SK-N-SH (cell line): Measurements from ENCODE around the gene VANGL2. TPM values are rescaled to one million over a fixed set of nuclear protein-coding genes. Genes with fewer than 3 reads are reported as not detected.
A peak's percentile ranks its signal among the peaks of the same experiment; 100 is the strongest.

Experiments
- CTCF ChIA-PET: fragments of 300-600, 350-600 bp; formaldehyde crosslinking; extraction: SDS; loops from one replicate; lab custom pipeline; 2021; lab: Yijun Ruan, JAX
- POLR2A ChIA-PET: fragments of 350-600 bp; sonication (Branson Sonifier 250); formaldehyde crosslinking; extraction: SDS; loops from one replicate; lab custom pipeline; 2020; ENCODE audit warnings: antibody characterized with exemption, inconsistent platforms; lab: Yijun Ruan, JAX
- DNase-seq: peaks from one replicate; pipeline ENCODE4 v3.0.0; 2012
- H2AFZ ChIP-seq: fragments of 200-600 bp; sonication (generic); 2 replicates; pipeline ENCODE4 v1.8.1; 2016; ENCODE audit warnings: antibody characterized with exemption, mild to moderate bottlenecking, low read depth
- H3F3A ChIP-seq: fragments of 200-600 bp; sonication (generic); replicated peaks from 2 replicates; pipeline ENCODE3; 2016; ENCODE audit warnings: antibody characterized with exemption, mild to moderate bottlenecking; ENCODE audit not compliant: insufficient read depth
- H3K27ac ChIP-seq, 2 experiments: fragments of 200-500 bp in 1 of 2; fragments of 200-600 bp in 1 of 2; sonication (Bioruptor generic) in 1 of 2; sonication (generic), shearing (Covaris generic) in 1 of 2; 2 replicates each; pipeline versions ENCODE4 v1.5.1 to v1.6.1; 2014 to 2016; ENCODE audit warnings: low read depth in 2 of 2, inconsistent platforms in 1 of 2, low read length in 1 of 2, mild to moderate bottlenecking in 1 of 2, mixed read lengths in 1 of 2
- H3K27me3 ChIP-seq: fragments of 200-600 bp; sonication (generic), shearing (Covaris generic); 2 replicates; pipeline ENCODE4 v1.6.1; 2016; ENCODE audit warnings: mixed run types; ENCODE audit not compliant: insufficient read depth
- H3K36me3 ChIP-seq, 2 experiments: fragments of 200-500 bp in 1 of 2; fragments of 200-600 bp in 1 of 2; sonication (Bioruptor generic) in 1 of 2; sonication (generic) in 1 of 2; replicated peaks in 1 of 2; 2 replicates each; pipeline versions ENCODE3 to v1.5.1; 2014 to 2016; ENCODE audit warnings: low read length in 1 of 2, mild to moderate bottlenecking in 1 of 2; ENCODE audit not compliant: insufficient read depth in 2 of 2, control insufficient read depth in 1 of 2
- H3K4me1 ChIP-seq, 2 experiments: fragments of 200-500 bp in 1 of 2; fragments of 200-600 bp in 1 of 2; sonication (Bioruptor generic) in 1 of 2; sonication (generic), shearing (Covaris generic) in 1 of 2; 2 replicates each; pipeline versions ENCODE4 v1.5.1 to v1.6.1; 2014 to 2016; ENCODE audit warnings: low read depth in 1 of 2, low read length in 1 of 2, mixed run types in 1 of 2; ENCODE audit not compliant: insufficient read depth in 2 of 2, control insufficient read depth in 1 of 2
- H3K4me2 ChIP-seq: fragments of 200-600 bp; sonication (generic), shearing (Covaris generic); 2 replicates; pipeline ENCODE4 v1.6.1; 2017; ENCODE audit warnings: mixed run types
- H3K4me3 ChIP-seq, 2 experiments: fragments of 200-500 bp in 1 of 2; fragments of 200-600 bp in 1 of 2; sonication (Bioruptor generic) in 1 of 2; sonication (generic), shearing (Covaris generic) in 1 of 2; 2 replicates each; pipeline versions ENCODE4 v1.5.1 to v1.8.1; 2014 to 2016; ENCODE audit warnings: low read depth in 2 of 2, inconsistent platforms in 1 of 2, low read length in 1 of 2, mild to moderate bottlenecking in 1 of 2, mixed read lengths in 1 of 2, moderate library complexity in 1 of 2
- H3K79me2 ChIP-seq: fragments of 200-600 bp; sonication (generic); 2 replicates; pipeline ENCODE4 v1.8.1; 2017; ENCODE audit warnings: mild to moderate bottlenecking; ENCODE audit not compliant: insufficient read depth
- H3K9ac ChIP-seq: fragments of 200-600 bp; sonication (generic); 2 replicates; pipeline ENCODE4 v1.6.1; 2017; ENCODE audit warnings: mixed run types
- H3K9me2 ChIP-seq: fragments of 200-600 bp; sonication (generic); 2 replicates; pipeline ENCODE4 v1.6.1; 2017; ENCODE audit warnings: mixed run types
- H3K9me3 ChIP-seq: fragments of 200-600 bp; sonication (generic); 2 replicates; pipeline ENCODE4 v1.6.1; 2017; ENCODE audit warnings: mixed run types, mild to moderate bottlenecking, moderate library complexity
- H4K20me1 ChIP-seq: fragments of 200-600 bp; sonication (generic); 2 replicates; pipeline ENCODE4 v1.6.1; 2017; ENCODE audit warnings: mild to moderate bottlenecking, mixed run types; ENCODE audit not compliant: insufficient read depth
- CTCF ChIP-seq: fragments of 200-600 bp; sonication (generic); IDR thresholded peaks from 2 replicates; pipeline ENCODE4 v1.6.1; 2017; ENCODE audit warnings: antibody characterized with exemption, mild to moderate bottlenecking, moderate library complexity
- EP300 ChIP-seq, 2 experiments: IDR thresholded peaks; 2 replicates each; pipeline versions ENCODE4 v1.4.0 to v1.6.1; 2012; ENCODE audit warnings: borderline replicate concordance in 1 of 2, low read depth in 1 of 2, low read length in 1 of 2
- FOSL2 ChIP-seq: IDR thresholded peaks from 2 replicates; pipeline ENCODE4 v1.4.0; 2012; ENCODE audit warnings: low read depth, mild to moderate bottlenecking, moderate library complexity, borderline replicate concordance
- GABPA ChIP-seq: IDR thresholded peaks from 2 replicates; pipeline ENCODE4 v1.4.0; 2012; ENCODE audit warnings: low read depth, mild to moderate bottlenecking
- GATA2 ChIP-seq: sonication (generic); formaldehyde crosslinking; IDR thresholded peaks from 2 replicates; pipeline ENCODE4 v1.5.0; 2020; ENCODE audit warnings: mild to moderate bottlenecking, missing genetic modification reagents
- IRF3 ChIP-seq: fragments of 150-350 bp; IDR thresholded peaks from 2 replicates; pipeline ENCODE4 v1.6.1; 2016; ENCODE audit warnings: mild to moderate bottlenecking, low read depth, low read length
- MEF2A ChIP-seq: IDR thresholded peaks from 2 replicates; pipeline ENCODE4 v1.4.0; 2012; ENCODE audit warnings: low read depth, borderline replicate concordance
- NFIC ChIP-seq: IDR thresholded peaks from 2 replicates; pipeline ENCODE4 v1.4.0; 2012; ENCODE audit warnings: borderline replicate concordance
- RCOR1 ChIP-seq: fragments of 150-350 bp; IDR thresholded peaks from 2 replicates; pipeline ENCODE4 v1.6.1; 2017; ENCODE audit warnings: antibody characterized with exemption, low read length
- REST ChIP-seq: IDR thresholded peaks from 2 replicates; pipeline ENCODE4 v1.6.1; 2012; ENCODE audit warnings: mild to moderate bottlenecking, low read depth, low read length, moderate library complexity
- RFX5 ChIP-seq: IDR thresholded peaks from 2 replicates; pipeline ENCODE4 v1.6.1; 2012; ENCODE audit warnings: mild to moderate bottlenecking, improper control_type of control experiment, low read length
- TCF12 ChIP-seq: IDR thresholded peaks from 2 replicates; pipeline ENCODE4 v1.4.0; 2012
- USF1 ChIP-seq: IDR thresholded peaks from 2 replicates; pipeline ENCODE4 v1.4.0; 2012; ENCODE audit warnings: low read depth, borderline replicate concordance
- ZBTB33 ChIP-seq: IDR thresholded peaks from 2 replicates; pipeline ENCODE4 v1.4.0; 2012; ENCODE audit warnings: low read depth, borderline replicate concordance
- WGBS: methylation state at CpG from one replicate; pipeline ENCODE4 v1.1.6; 2017; ENCODE audit warnings: low lambda C conversion rate; 5-methylcytosine and 5-hydroxymethylcytosine counted together
- polyA plus RNA-seq, 3 experiments: library from polyadenylated mRNA; depleted of rRNA; stranded (reverse); fragments of >200 nt; gene quantifications; 2 replicates each; pipeline ENCODE4 v1.2.3, GENCODE V29; 2012

VANGL2 gene
- polyA plus RNA-seq, 1 of the 3 experiments (the other 2 are of a cell fraction): 13.4 TPM

GRCh38 chr1:160437432-160438316, 37.3 kb downstream of the VANGL2 start:
- Histone ChIP-seq H3K27ac (no peak overlapping the region), H3K36me3 (no peaks in the 10 kb centered on the region), H3K4me2 (peak overlapping the region; percentile 37; the same call in 1 of the 2 replicates), H3K9me3 (no peaks in the 10 kb centered on the region), H3K27me3 (0 out of 2 replicates have a peak, but pooled peaks cover 9% of the 10 kb centered on the region), H3F3A (no peaks in the 10 kb centered on the region), H2AFZ (peak overlapping the region; percentile 32; the same call in 1 of the 2 replicates)
- POLR2A ChIA-PET: no interaction called here
- no peak for DNase-seq
- TF ChIP-seq GABPA (no peak), USF1 (no peak), TCF12 (no peak), MEF2A (no peak), REST (no peak), RCOR1 (no peak), RFX5 (no peak), ZBTB33 (no peak), IRF3 (no peak), FOSL2 (no peak), CTCF (no peak), GATA2 (CRISPR knock-in tag) (no peak), NFIC (no peak), EP300 (IDR thresholded peaks at IDR 0.05; ENCODE audit: borderline replicate concordance in 1 of 2, low read depth in 1 of 2, low read length in 1 of 2) (no peak)
- TF ChIP-seq, all 33 proteins: peak for 0
- no peaks in the 10 kb centered on the region for H3K9me2 ChIP-seq
- H3K79me2 ChIP-seq: no peaks in the 10 kb centered on the region
- no peaks in the 10 kb centered on the region for H3K4me1 ChIP-seq
- H3K9ac ChIP-seq: no peak overlapping the region
- 0 out of 4 replicates have a peak overlapping the region, but pooled peaks of 1 of the 2 experiments have one; percentile 11 for H3K4me3 ChIP-seq
- CTCF ChIA-PET: no interaction called here
- 52% methylated on average over 4 of the region's 4 CpGs for WGBS
- no peaks in the 10 kb centered on the region for H4K20me1 ChIP-seq
